Calu3 (cell line): Measurements from ENCODE around the gene KLHDC7A. TPM values are rescaled to one million over a fixed set of nuclear protein-coding genes. Genes with fewer than 3 reads are reported as not detected.

ENCODE experiments used
- BruUV-seq: library from RNA; stranded (reverse); fragments of 400-500 nt; replicated peaks from 2 replicates; lab custom pipeline; 2021; lab: Mats Ljungman, UMichigan
- CTCF ChIA-PET: fragments of 300-600 bp; sonication (Branson Sonifier 250); formaldehyde crosslinking; loops from one replicate; lab custom pipeline; 2022; ENCODE audit warnings: antibody characterized with exemption; lab: Charles Lee
- DNase-seq: peaks from one replicate; pipeline ENCODE4 v3.0.0; 2022
- H3K27ac Mint-ChIP-seq: one replicate; pipeline ENCODE4 v1.8.0; 2022; ENCODE audit warnings: mixed read lengths; ENCODE audit not compliant: unreplicated experiment
- H3K27me3 Mint-ChIP-seq: one replicate; pipeline ENCODE4 v1.8.0; 2022; ENCODE audit warnings: mixed read lengths; ENCODE audit not compliant: unreplicated experiment
- H3K36me3 Mint-ChIP-seq: one replicate; pipeline ENCODE4 v1.8.0; 2022; ENCODE audit warnings: mild to moderate bottlenecking, moderate library complexity, mixed read lengths; ENCODE audit not compliant: insufficient read depth, unreplicated experiment
- H3K4me1 Mint-ChIP-seq: one replicate; pipeline ENCODE4 v1.8.0; 2022; ENCODE audit warnings: mild to moderate bottlenecking, low read depth, mixed read lengths; ENCODE audit not compliant: unreplicated experiment
- H3K4me3 Mint-ChIP-seq: one replicate; pipeline ENCODE4 v1.8.0; 2022; ENCODE audit warnings: mild to moderate bottlenecking, low read depth, moderate library complexity, mixed read lengths; ENCODE audit not compliant: unreplicated experiment
- H3K9me3 Mint-ChIP-seq: one replicate; pipeline ENCODE4 v1.8.0; 2022; ENCODE audit warnings: low read depth, mixed read lengths; ENCODE audit not compliant: unreplicated experiment
- CTCF ChIP-seq: fragments of 200-600 bp; IDR thresholded peaks from one replicate; pipeline ENCODE4 v1.8.0; 2022; ENCODE audit warnings: antibody characterized with exemption; ENCODE audit not compliant: unreplicated experiment
- intact Hi-C: fragments of 100-400 bp; cut with micrococcal nuclease; formaldehyde crosslinking; loops from one replicate; pipeline ENCODE4 v1.10.0; 2022; ENCODE audit not compliant: unreplicated experiment
- total RNA-seq: library from RNA; stranded (reverse); gene quantifications from 2 replicates; pipeline ENCODE4 v1.2.3, GENCODE V29; 2022

KLHDC7A gene
- total RNA-seq, 1 experiment from 2014 or later = 14.3 TPM

- Mint-ChIP-seq H3K27me3 (no peaks in the 10 kb centered on the region), H3K4me1 (peaks cover 10% of the 10 kb centered on the region), H3K9me3 (no peaks in the 10 kb centered on the region), H3K36me3 (no peaks in the 10 kb centered on the region), H3K27ac (no peak overlapping the region), H3K4me3 (no peak overlapping the region)
- no TSS peak for BruUV-seq
- no peak for TF ChIP-seq CTCF
- intact Hi-C loops = no loop called here
- CTCF ChIA-PET = no interaction called here
- no peak for DNase-seq
Observed at GRCh38 chr1:18468570-18468969, 12.2 kb upstream of the KLHDC7A start.

- no peak for DNase-seq
- intact Hi-C loops = no loop called here
- Mint-ChIP-seq H3K9me3 (no peaks in the 10 kb centered on the region), H3K4me1 (peaks cover 6% of the 10 kb centered on the region), H3K36me3 (no peaks in the 10 kb centered on the region), H3K4me3 (no peak overlapping the region), H3K27me3 (no peaks in the 10 kb centered on the region), H3K27ac (no peak overlapping the region)
- no TSS peak for BruUV-seq
- CTCF ChIA-PET = no interaction called here
- TF ChIP-seq CTCF = no peak
Observed at GRCh38 chr1:18469514-18469913, 11.2 kb upstream of the KLHDC7A start.

- no peak for TF ChIP-seq CTCF
- no peaks in the 10 kb centered on the region for H3K9me3 Mint-ChIP-seq
- intact Hi-C loops = no loop called here
- no peaks in the 10 kb centered on the region for H3K4me1 Mint-ChIP-seq
- H3K27me3 Mint-ChIP-seq = no peaks in the 10 kb centered on the region
- H3K4me3 Mint-ChIP-seq = no peak overlapping the region
- no TSS peak for BruUV-seq
- DNase-seq = no peak
- no peaks in the 10 kb centered on the region for H3K36me3 Mint-ChIP-seq
- no peak overlapping the region for H3K27ac Mint-ChIP-seq
- CTCF ChIA-PET = interaction anchor here (0.6 kb wide), 1 partner anchor 15 kb away, joined by 3 read pairs; no protein-coding TSS in a partner anchor
Observed at GRCh38 chr1:18470671-18471355, 9.9 kb upstream of the KLHDC7A start.

GRCh38 chr1:18473195-18473815 is 7.4 kb upstream of the KLHDC7A start:
- no peaks in the 10 kb centered on the region for H3K4me1 Mint-ChIP-seq
- H3K9me3 Mint-ChIP-seq = no peaks in the 10 kb centered on the region
- no peak overlapping the region for H3K27ac Mint-ChIP-seq
- DNase-seq = no peak
- no peak overlapping the region for H3K4me3 Mint-ChIP-seq
- intact Hi-C loops = no loop called here
- no TSS peak for BruUV-seq
- H3K36me3 Mint-ChIP-seq = no peaks in the 10 kb centered on the region
- H3K27me3 Mint-ChIP-seq = no peaks in the 10 kb centered on the region
- CTCF ChIA-PET = no interaction called here
- TF ChIP-seq CTCF = no peak
